ENCODE measurements around the gene SLC44A3.

SLC44A3 gene

GRCh38 chr1:94801919-94802546 is 18.1 kb upstream of the SLC44A3 start:
- no peak for DNase-seq (ENCODE audit: low read depth in 2 of 3, low spot score in 1 of 3)

- no peak for DNase-seq (ENCODE audit: low read depth in 2 of 3, low spot score in 1 of 3)
Measured at GRCh38 chr1:94803106-94803505, 17.1 kb upstream of the SLC44A3 start.

GRCh38 chr1:94803517-94804441 is 16.4 kb upstream of the SLC44A3 start:
- no peak for DNase-seq (ENCODE audit: low read depth in 2 of 3, low spot score in 1 of 3)

GRCh38 chr1:94804442-94804837 is 15.7 kb upstream of the SLC44A3 start:
- no peak for DNase-seq (ENCODE audit: low read depth in 2 of 3, low spot score in 1 of 3)

GRCh38 chr1:94805912-94806311 is 14.2 kb upstream of the SLC44A3 start:
- peak in 2 of 3 donors; percentile 30 to 46 for DNase-seq (ENCODE audit: low read depth in 2 of 3, low spot score in 1 of 3)

- no peak for DNase-seq (ENCODE audit: low read depth in 2 of 3, low spot score in 1 of 3)
Measured at GRCh38 chr1:94806441-94806871, 13.7 kb upstream of the SLC44A3 start.

GRCh38 chr1:94807742-94808491 is 12.2 kb upstream of the SLC44A3 start:
- DNase-seq (ENCODE audit: low read depth in 2 of 3, low spot score in 1 of 3) = no peak

GRCh38 chr1:94808669-94809068 is 11.5 kb upstream of the SLC44A3 start:
- DNase-seq (ENCODE audit: low read depth in 2 of 3, low spot score in 1 of 3) = no peak

- DNase-seq (ENCODE audit: low read depth in 2 of 3, low spot score in 1 of 3) = no peak
Measured at GRCh38 chr1:94812985-94813384, 7.2 kb upstream of the SLC44A3 start.

GRCh38 chr1:94816030-94816429 is 4.1 kb upstream of the SLC44A3 start:
- DNase-seq (ENCODE audit: low read depth in 2 of 3, low spot score in 1 of 3) = no peak

GRCh38 chr1:94817712-94818111 is 2.4 kb upstream of the SLC44A3 start:
- DNase-seq (ENCODE audit: low read depth in 2 of 3, low spot score in 1 of 3) = no peak

- no peak for DNase-seq (ENCODE audit: low read depth in 2 of 3, low spot score in 1 of 3)
Measured at GRCh38 chr1:94819238-94819944, 766 bp upstream of the SLC44A3 start.

- DNase-seq (ENCODE audit: low read depth in 2 of 3, low spot score in 1 of 3) = no peak
Measured at GRCh38 chr1:94820936-94821335, 779 bp downstream of the SLC44A3 start.

- DNase-seq (ENCODE audit: low read depth in 2 of 3, low spot score in 1 of 3) = no peak
Measured at GRCh38 chr1:94821636-94822305, 1.6 kb downstream of the SLC44A3 start.

GRCh38 chr1:94823116-94823515 is 3.0 kb downstream of the SLC44A3 start:
- no peak for DNase-seq (ENCODE audit: low read depth in 2 of 3, low spot score in 1 of 3)

GRCh38 chr1:94825936-94826335 is 5.8 kb downstream of the SLC44A3 start:
- DNase-seq (ENCODE audit: low read depth in 2 of 3, low spot score in 1 of 3) = no peak

GRCh38 chr1:94827434-94827833 is 7.3 kb downstream of the SLC44A3 start:
- no peak for DNase-seq (ENCODE audit: low read depth in 2 of 3, low spot score in 1 of 3)

- no peak for DNase-seq (ENCODE audit: low read depth in 2 of 3, low spot score in 1 of 3)
Measured at GRCh38 chr1:94828251-94828650, 8.1 kb downstream of the SLC44A3 start.

- no peak for DNase-seq (ENCODE audit: low read depth in 2 of 3, low spot score in 1 of 3)
Measured at GRCh38 chr1:94831641-94832040, 11.5 kb downstream of the SLC44A3 start.

GRCh38 chr1:94832446-94832845 is 12.3 kb downstream of the SLC44A3 start:
- DNase-seq (ENCODE audit: low read depth in 2 of 3, low spot score in 1 of 3) = no peak

Measured in stimulated activated CD4-positive, alpha-beta T cell treated with anti-CD3 and anti-CD28 coated beads, Interleukin-12 subunit alpha, Interleukin-12 subunit beta, amount 100 ng/mL, for 48 hours (primary cell).